Trophoblast cell (in vitro differentiated cells and primary cell): ENCODE results near the gene NFKBIZ.

Experiments
- DNase-seq, 2 donors: peaks; one replicate each; pipeline ENCODE4 v3.0.0-alpha.2; 2016
- H2AFZ ChIP-seq: 2 replicates; pipeline ENCODE4 v1.6.1; 2013; ENCODE audit warnings: low read length, moderate library complexity, mild to moderate bottlenecking; ENCODE audit not compliant: insufficient read depth, poor library complexity
- H2AK5ac ChIP-seq: 2 replicates; pipeline ENCODE4 v1.6.1; 2013; ENCODE audit warnings: mild to moderate bottlenecking, low read length
- H2BK120ac ChIP-seq: 2 replicates; pipeline ENCODE4 v1.6.1; 2013; ENCODE audit warnings: low read length, mild to moderate bottlenecking, moderate library complexity; ENCODE audit not compliant: insufficient read depth, poor library complexity
- H2BK12ac ChIP-seq: 2 replicates; pipeline ENCODE4 v1.6.1; 2013; ENCODE audit warnings: mild to moderate bottlenecking, low read length, moderate library complexity
- H2BK5ac ChIP-seq: 2 replicates; pipeline ENCODE4 v1.6.1; 2013; ENCODE audit warnings: low read length, low read depth, moderate library complexity, mild to moderate bottlenecking; ENCODE audit not compliant: poor library complexity
- H3K14ac ChIP-seq: 2 replicates; pipeline ENCODE4 v1.6.1; 2013; ENCODE audit warnings: mild to moderate bottlenecking, low read length
- H3K18ac ChIP-seq: 2 replicates; pipeline ENCODE4 v1.6.1; 2013; ENCODE audit warnings: mild to moderate bottlenecking, low read length
- H3K23ac ChIP-seq: 2 replicates; pipeline ENCODE4 v1.6.1; 2013; ENCODE audit warnings: low read length
- H3K27ac ChIP-seq: 2 replicates; pipeline ENCODE4 v1.5.1; 2013; ENCODE audit warnings: low read depth, mild to moderate bottlenecking, inconsistent platforms, low read length, moderate library complexity
- H3K27me3 ChIP-seq: 2 replicates; pipeline ENCODE4 v1.6.1; 2013; ENCODE audit warnings: inconsistent platforms, mild to moderate bottlenecking, low read length, moderate library complexity; ENCODE audit not compliant: insufficient read depth
- H3K36me3 ChIP-seq, 2 experiments: 1 replicate in 1 of 2; 2 replicates in 1 of 2; pipeline ENCODE4 v1.6.1; 2013; ENCODE audit warnings: low read length in 2 of 2, mild to moderate bottlenecking in 2 of 2, moderate library complexity in 1 of 2; ENCODE audit not compliant: insufficient read depth in 2 of 2, control insufficient read depth in 1 of 2
- H3K4ac ChIP-seq: 2 replicates; pipeline ENCODE4 v1.6.1; 2013; ENCODE audit warnings: low read depth, mild to moderate bottlenecking, low read length, moderate library complexity
- H3K4me1 ChIP-seq, 2 experiments: 1 replicate in 1 of 2; 2 replicates in 1 of 2; pipeline ENCODE4 v1.6.1; 2013; ENCODE audit warnings: low read length in 2 of 2, mild to moderate bottlenecking in 2 of 2, moderate library complexity in 1 of 2; ENCODE audit not compliant: insufficient read depth in 2 of 2, control insufficient read depth in 1 of 2
- H3K4me2 ChIP-seq: 2 replicates; pipeline ENCODE4 v1.6.1; 2013; ENCODE audit warnings: inconsistent platforms, mild to moderate bottlenecking, low read length, moderate library complexity
- H3K4me3 ChIP-seq: 2 replicates; pipeline ENCODE4 v1.5.1; 2013; ENCODE audit warnings: mild to moderate bottlenecking, low read depth, low read length, inconsistent platforms
- H3K79me1 ChIP-seq: one replicate; pipeline ENCODE4 v1.6.1; 2013; ENCODE audit warnings: low read length
- H3K79me2 ChIP-seq: 2 replicates; pipeline ENCODE4 v1.6.1; 2013; ENCODE audit warnings: low read length, mild to moderate bottlenecking; ENCODE audit not compliant: control insufficient read depth, insufficient read depth, poor library complexity
- H3K9ac ChIP-seq: 2 replicates; pipeline ENCODE4 v1.6.1; 2013; ENCODE audit warnings: mild to moderate bottlenecking, low read length
- H3K9me3 ChIP-seq: 2 replicates; pipeline ENCODE4 v1.6.1; 2013; ENCODE audit warnings: low read depth, mild to moderate bottlenecking, control low read depth, inconsistent platforms, low read length; ENCODE audit not compliant: insufficient read depth
- H4K12ac ChIP-seq: 2 replicates; pipeline ENCODE4 v1.6.1; 2013; ENCODE audit warnings: low read depth, mild to moderate bottlenecking, low read length, moderate library complexity
- H4K8ac ChIP-seq: 2 replicates; pipeline ENCODE4 v1.6.1; 2013; ENCODE audit warnings: low read depth, mild to moderate bottlenecking, low read length, moderate library complexity
- H4K91ac ChIP-seq: one replicate; pipeline ENCODE4 v1.6.1; 2013; ENCODE audit warnings: low read depth, mild to moderate bottlenecking, low read length, moderate library complexity
- WGBS: extraction: QIAGEN DNeasy Blood & Tissue Kit; methylation state at CpG from one replicate; pipeline ENCODE4 v1.1.7; 2013; ENCODE audit warnings: missing lambda C conversion rate; ENCODE audit not compliant: insufficient read length, insufficient coverage; ENCODE audit errors: extremely low coverage; 5-methylcytosine and 5-hydroxymethylcytosine counted together

The NFKBIZ gene

GRCh38 chr3:101851850-101852714 lies 2.8 kb downstream of the NFKBIZ start:
- H3K14ac ChIP-seq, result no peak overlapping the region
- no peak overlapping the region for H4K8ac ChIP-seq
- no peak overlapping the region for H3K9ac ChIP-seq
- H2BK12ac ChIP-seq, result no peak overlapping the region
- peaks cover 16 to 28% of the 10 kb centered on the region in 2 experiments for H3K36me3 ChIP-seq
- no peak overlapping the region for H3K18ac ChIP-seq
- no peak overlapping the region for H2AK5ac ChIP-seq
- H3K4me3 ChIP-seq, result no peak overlapping the region
- H3K9me3 ChIP-seq, result peaks cover 2% of the 10 kb centered on the region
- H3K79me2 ChIP-seq, result peaks cover 10% of the 10 kb centered on the region
- no peak overlapping the region for H2BK120ac ChIP-seq
- H3K4me2 ChIP-seq, result no peak overlapping the region
- no peak overlapping the region for H2AFZ ChIP-seq
- no peak overlapping the region for H4K12ac ChIP-seq
- H3K27me3 ChIP-seq, result no peaks in the 10 kb centered on the region
- no CpG with 5 or more reads among the region's 6 CpGs for WGBS
- no peak overlapping the region for H4K91ac ChIP-seq
- DNase-seq, result peak in 1 of 2 donors; percentile 31
- no peak overlapping the region for H2BK5ac ChIP-seq
- H3K79me1 ChIP-seq, result peaks cover 15% of the 10 kb centered on the region
- no peak overlapping the region for H3K27ac ChIP-seq
- H3K23ac ChIP-seq, result no peak overlapping the region
- peak overlapping the region; percentile 31 for H3K4ac ChIP-seq
- H3K4me1 ChIP-seq, result peaks cover 0 to 2% of the 10 kb centered on the region in 2 experiments

- Histone ChIP-seq H2BK120ac (no peak overlapping the region), H4K12ac (no peak overlapping the region), H3K23ac (no peak overlapping the region), H2BK5ac (no peak overlapping the region), H3K36me3 (peaks cover 20 to 32% of the 10 kb centered on the region in 2 experiments), H2AFZ (no peak overlapping the region), H3K79me1 (peaks cover 15% of the 10 kb centered on the region), H3K9ac (no peak overlapping the region), H3K27ac (no peak overlapping the region), H3K18ac (no peak overlapping the region), H2AK5ac (no peak overlapping the region), H3K4me3 (no peak overlapping the region), H3K14ac (no peak overlapping the region), H2BK12ac (no peak overlapping the region), H3K4me1 (no peaks in the 10 kb centered on the region), H3K4ac (no peak overlapping the region), H3K79me2 (peaks cover 10% of the 10 kb centered on the region), H3K9me3 (peaks cover 2% of the 10 kb centered on the region), H3K27me3 (no peaks in the 10 kb centered on the region), H4K91ac (no peak overlapping the region), H3K4me2 (no peak overlapping the region), H4K8ac (no peak overlapping the region)
- WGBS, result no CpG with 5 or more reads among the region's 8 CpGs
- peak in 1 of 2 donors; percentile 29 for DNase-seq
Measured at GRCh38 chr3:101852983-101853840, 3.9 kb downstream of the NFKBIZ start.

DNA sequence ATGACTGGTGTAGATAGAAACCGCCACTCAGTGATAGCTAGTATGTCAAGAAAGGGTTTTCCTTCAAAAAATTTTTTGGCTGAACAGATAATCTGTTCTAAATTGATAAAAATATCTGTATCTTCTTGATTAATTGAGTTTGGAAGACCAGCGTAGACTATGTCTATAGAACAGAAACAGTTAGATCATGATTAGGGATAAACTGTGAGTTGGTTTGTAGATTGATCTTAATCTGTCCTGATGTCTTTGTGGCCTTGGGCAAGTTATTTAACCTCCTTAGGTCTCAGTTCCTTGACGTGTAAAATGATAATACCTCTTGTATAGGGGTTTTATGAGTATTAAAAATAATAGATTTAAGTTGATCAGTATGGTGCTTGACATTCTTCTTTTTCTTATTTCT lies 4.7 kb downstream of the NFKBIZ start:
- H3K4me3 ChIP-seq, result no peak overlapping the region
- no peak overlapping the region for H4K91ac ChIP-seq
- no peak overlapping the region for H3K14ac ChIP-seq
- no peaks in the 10 kb centered on the region for H3K4me1 ChIP-seq
- H2AK5ac ChIP-seq, result no peak overlapping the region
- H2BK5ac ChIP-seq, result no peak overlapping the region
- H3K18ac ChIP-seq, result no peak overlapping the region
- H3K79me1 ChIP-seq, result peaks cover 11% of the 10 kb centered on the region
- H3K23ac ChIP-seq, result no peak overlapping the region
- H4K8ac ChIP-seq, result no peak overlapping the region
- no peaks in the 10 kb centered on the region for H3K27me3 ChIP-seq
- no peak overlapping the region for H4K12ac ChIP-seq
- peak in 1 of 2 donors; percentile 41 for DNase-seq
- WGBS, result no CpG with 5 or more reads among the region's 3 CpGs
- H3K27ac ChIP-seq, result no peak overlapping the region
- no peak overlapping the region for H3K9ac ChIP-seq
- no peak overlapping the region for H3K4ac ChIP-seq
- peaks cover 10% of the 10 kb centered on the region for H3K79me2 ChIP-seq
- H2BK12ac ChIP-seq, result no peak overlapping the region
- H2BK120ac ChIP-seq, result no peak overlapping the region
- peaks cover 20 to 34% of the 10 kb centered on the region in 2 experiments for H3K36me3 ChIP-seq
- H3K9me3 ChIP-seq, result peaks cover 2% of the 10 kb centered on the region
- no peak overlapping the region for H2AFZ ChIP-seq
- H3K4me2 ChIP-seq, result no peak overlapping the region

- Histone ChIP-seq H3K4ac (no peak overlapping the region), H3K79me2 (peaks cover 5% of the 10 kb centered on the region), H3K27ac (no peak overlapping the region), H3K23ac (no peak overlapping the region), H3K9ac (no peak overlapping the region), H2AFZ (no peak overlapping the region), H3K4me2 (no peak overlapping the region), H2BK12ac (no peak overlapping the region), H4K91ac (no peak overlapping the region), H3K36me3 (peaks cover 20 to 36% of the 10 kb centered on the region in 2 experiments), H2BK5ac (no peak overlapping the region), H4K8ac (no peak overlapping the region), H3K9me3 (peaks cover 2% of the 10 kb centered on the region), H3K18ac (no peak overlapping the region), H2BK120ac (no peak overlapping the region), H2AK5ac (no peak overlapping the region), H3K27me3 (no peaks in the 10 kb centered on the region), H3K79me1 (peaks cover 6% of the 10 kb centered on the region), H3K4me1 (no peaks in the 10 kb centered on the region), H4K12ac (no peak overlapping the region), H3K14ac (no peak overlapping the region), H3K4me3 (no peak overlapping the region)
- no peak for DNase-seq
- WGBS, result no CpG with 5 or more reads among the region's 2 CpGs
Measured at GRCh38 chr3:101854608-101855304, 5.4 kb downstream of the NFKBIZ start.
